Measurements from ENCODE around the gene PATE2. TPM values are rescaled to one million over a fixed set of nuclear protein-coding genes. Genes with fewer than 3 reads are reported as not detected.

Gene PATE2
- total and polyA plus RNA-seq, 2 of the 4 experiments (the other 2 are of a cell fraction): not detected

- intact Hi-C loops (cut with micrococcal nuclease) (no loop called here), dilution Hi-C loops (cut with HindIII; ENCODE audit: low sequenced_read_pairs, unreplicated experiment) (no loop called here), in situ Hi-C loops (cut with MboI; ENCODE audit: low sequenced_read_pairs) (no loop called here)
- H3K4me1 ChIP-seq (ENCODE audit: control insufficient read depth, insufficient read depth, low read length): no peaks in the 10 kb centered on the region
- H2BK5ac ChIP-seq (ENCODE audit: low read depth, low read length, poor library complexity, severe bottlenecking): no peak overlapping the region
- H2BK20ac ChIP-seq (ENCODE audit: low read depth, low read length): no peak overlapping the region
- no peak overlapping the region for H3K4ac ChIP-seq (ENCODE audit: low read depth, low read length)
- no peak overlapping the region for H3K4me3 ChIP-seq (ENCODE audit: insufficient read depth, low read depth, low read length)
- no peak overlapping the region for H4K8ac ChIP-seq (ENCODE audit: low read depth in 2 of 2, low read length in 2 of 2)
- no peak overlapping the region for H3K14ac ChIP-seq (replicated peaks; ENCODE audit: low read depth, low read length)
- ATAC-seq (ENCODE audit: low read depth) (no peak), DNase-seq (no peak)
- no peak overlapping the region for H3K18ac ChIP-seq (ENCODE audit: low read depth, low read length)
- H4K20me1 ChIP-seq (ENCODE audit: insufficient read depth, low read length): no peaks in the 10 kb centered on the region
- no peak overlapping the region for H4K5ac ChIP-seq (ENCODE audit: low read depth, low read length)
- no peak overlapping the region for H2BK15ac ChIP-seq (ENCODE audit: low read depth, low read length)
- H3K56ac ChIP-seq (ENCODE audit: extremely low read depth, insufficient read depth, low read length): no peak overlapping the region
- H4K91ac ChIP-seq (ENCODE audit: insufficient read depth, low read depth, low read length): no peak overlapping the region
- no peaks in the 10 kb centered on the region for H3K9me3 ChIP-seq (ENCODE audit: control insufficient read depth, insufficient read depth, low read length)
- H2AK5ac ChIP-seq (ENCODE audit: low read depth, low read length): no peak overlapping the region
- no peak overlapping the region for H3K9ac ChIP-seq (ENCODE audit: low read depth, low read length)
- no peak overlapping the region for H2AFZ ChIP-seq (replicated peaks; ENCODE audit: low read length, poor library complexity)
- BruUV-seq (replicated peaks): no TSS peak
- no peak overlapping the region for H3K4me2 ChIP-seq (ENCODE audit: low read depth, low read length)
- H2AK9ac ChIP-seq (replicated peaks; ENCODE audit: low read depth, low read length, poor library complexity): no peak overlapping the region
- no peaks in the 10 kb centered on the region for H3K9me1 ChIP-seq (ENCODE audit: insufficient read depth, low read length)
- no peaks in the 10 kb centered on the region for H3K79me1 ChIP-seq (ENCODE audit: low read depth in 1 of 2, low read length in 2 of 2)
- H3K23ac ChIP-seq (ENCODE audit: low read depth, low read length): no peak overlapping the region
- H3K36me3 ChIP-seq (ENCODE audit: control insufficient read depth, insufficient read depth, low read length): no peaks in the 10 kb centered on the region
- no CpG with 5 or more reads among the region's 2 CpGs for WGBS, 2 experiments (ENCODE audit: extremely low coverage in 2 of 2, insufficient read length in 1 of 2)
- H3K27ac ChIP-seq (ENCODE audit: insufficient read depth, low read length): no peak overlapping the region
- 0 out of 2 replicates have a peak, but pooled peaks cover 2% of the 10 kb centered on the region for H3K27me3 ChIP-seq (ENCODE audit: control insufficient read depth, insufficient read depth, low read length)
- no peak for TF ChIP-seq SMC3 (IDR thresholded peaks at IDR 0.05; ENCODE audit: low read depth, low read length)
- TF ChIP-seq USF2 (IDR thresholded peaks at IDR 0.05; ENCODE audit: low read depth, low read length): no peak
- no peak for TF ChIP-seq MAFK (IDR thresholded peaks at IDR 0.05; ENCODE audit: low read depth, low read length)
- TF ChIP-seq POLR2A (IDR thresholded peaks at IDR 0.05; ENCODE audit: low read depth, low read length): no peak
- no peak for TF ChIP-seq RFX5 (IDR thresholded peaks at IDR 0.05; ENCODE audit: low read depth, low read length)
- no peak for TF ChIP-seq RCOR1 (IDR thresholded peaks at IDR 0.05; ENCODE audit: insufficient replicate concordance, low read length)
- no peak for TF ChIP-seq MXI1 (IDR thresholded peaks at IDR 0.05; ENCODE audit: borderline replicate concordance, low read depth, low read length)
- no peak for TF ChIP-seq RAD21 (IDR thresholded peaks at IDR 0.05; ENCODE audit: low read length)
- TF ChIP-seq FOS (IDR thresholded peaks at IDR 0.05; ENCODE audit: low read depth, low read length): no peak
- no peak for TF ChIP-seq MAZ (IDR thresholded peaks at IDR 0.05; ENCODE audit: borderline replicate concordance, low read depth, low read length)
- TF ChIP-seq ELK1 (IDR thresholded peaks at IDR 0.05; ENCODE audit: borderline replicate concordance, low read depth, low read length): no peak
- no peak for TF ChIP-seq CHD1 (IDR thresholded peaks at IDR 0.05; ENCODE audit: low read depth, low read length)
- no peak for TF ChIP-seq BHLHE40 (IDR thresholded peaks at IDR 0.05; ENCODE audit: low read depth, low read length)
- H2BK120ac ChIP-seq (ENCODE audit: low read depth, low read length): no peak overlapping the region
- ChIA-PET POLR2A (ENCODE audit: unreplicated experiment) (no interaction called here), CTCF (no interaction called here)
These were observed 15.1 kb downstream of the PATE2 start for GRCh38 chr11:125763483-125763882.
